Erythroblast (primary cell): Measurements from ENCODE around the gene BCAP29.

Experiments used
- GATA1 ChIP-seq: IDR thresholded peaks from 2 replicates; pipeline ENCODE4 v1.6.1; 2011; ENCODE audit warnings: low read depth, mild to moderate bottlenecking, control low read depth, low read length, moderate library complexity
- POLR2A ChIP-seq: IDR thresholded peaks from 2 replicates; pipeline ENCODE4 v1.6.1; 2011; ENCODE audit warnings: mild to moderate bottlenecking, low read length

DNA sequence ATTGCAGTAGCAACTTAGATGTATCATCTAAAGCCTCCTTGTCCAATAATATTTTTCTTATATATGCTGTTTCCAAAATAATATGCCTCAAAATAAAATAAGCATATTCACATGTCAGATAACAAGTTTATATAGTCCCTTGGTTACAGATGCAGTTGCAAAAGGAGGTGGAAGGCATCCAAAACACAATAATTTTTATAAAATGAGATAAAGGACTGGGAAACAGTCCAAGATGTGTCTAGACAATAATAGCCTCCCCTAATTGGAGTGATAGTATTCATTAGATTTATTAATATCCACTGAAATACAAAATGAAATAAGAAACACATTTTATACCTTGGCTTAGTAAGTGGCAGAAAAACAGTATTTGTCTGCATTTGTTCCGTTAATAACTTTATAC, 30.3 kb downstream of the BCAP29 start:
- TF ChIP-seq POLR2A (no peak), GATA1 (no peak)
